Lower lobe of right lung (tissue), 2 donors: ENCODE data around the gene TEPSIN. TPM values are rescaled to one million over a fixed set of nuclear protein-coding genes. Genes with fewer than 3 reads are reported as not detected.
A peak's percentile ranks its signal among the peaks of the same experiment; 100 is the strongest.

ENCODE experiments used
- ATAC-seq, 2 donors: fragments of 200-7000 bp; cut with Tn5 transposase; one replicate each; pipeline ENCODE4 v1.9.1; 2020 to 2022; ENCODE audit warnings: mild to moderate bottlenecking in 2 of 2, moderate library complexity in 2 of 2
- DNase-seq: peaks from one replicate; pipeline ENCODE4 v3.0.0-alpha.2; 2020
- H3K27ac ChIP-seq: fragments of 200-600 bp; one replicate; pipeline ENCODE4 v1.8.0; 2022
- H3K27me3 ChIP-seq: fragments of 200-600 bp; one replicate; pipeline ENCODE4 v1.8.0; 2022; ENCODE audit warnings: low read depth
- H3K36me3 ChIP-seq: fragments of 200-600 bp; one replicate; pipeline ENCODE4 v1.8.0; 2022; ENCODE audit warnings: mild to moderate bottlenecking
- H3K4me1 ChIP-seq: fragments of 200-600 bp; one replicate; pipeline ENCODE4 v1.8.0; 2022
- H3K4me3 ChIP-seq: fragments of 200-600 bp; one replicate; pipeline ENCODE4 v1.8.0; 2022; ENCODE audit warnings: mild to moderate bottlenecking
- H3K9me3 ChIP-seq: fragments of 200-600 bp; one replicate; pipeline ENCODE4 v1.8.0; 2022
- CTCF ChIP-seq: fragments of 200-600 bp; IDR thresholded peaks from one replicate; pipeline ENCODE4 v1.8.0; 2022; ENCODE audit warnings: antibody characterized with exemption, mild to moderate bottlenecking
- intact Hi-C: fragments of 100-400 bp; cut with DNase I; formaldehyde crosslinking; loops from one replicate; pipeline ENCODE4 v1.11.0; 2022
- total RNA-seq: library from RNA; stranded (reverse); fragmentation: NEBNext Ultra II Directional; extraction: Animal tissue kit (Norgen Biotek cat#: 25700); gene quantifications from one replicate; pipeline ENCODE4 v1.2.1, GENCODE V29; 2021
- donor health status: DM: no; HTN: yes; CAD: no; lungs with severe emphysema.

The TEPSIN gene
- total RNA-seq, 1 donor from 2014 or later: 43.2 TPM

- Histone ChIP-seq H3K4me1 (peaks cover 20% of the 10 kb centered on the region), H3K36me3 (peaks cover 12% of the 10 kb centered on the region), H3K27me3 (no peaks in the 10 kb centered on the region), H3K9me3 (no peaks in the 10 kb centered on the region), H3K4me3 (no peak overlapping the region), H3K27ac (no peak overlapping the region)
- intact Hi-C loops: no loop called here
- no peak for ATAC-seq
- no peak for DNase-seq
- TF ChIP-seq CTCF: no peak
Measured at GRCh38 chr17:81199482-81199830, 39.4 kb downstream of the TEPSIN start.

- Histone ChIP-seq H3K4me1 (peaks cover 20% of the 10 kb centered on the region), H3K36me3 (peaks cover 12% of the 10 kb centered on the region), H3K9me3 (no peaks in the 10 kb centered on the region), H3K4me3 (no peak overlapping the region), H3K27me3 (no peaks in the 10 kb centered on the region), H3K27ac (no peak overlapping the region)
- ATAC-seq: no peak
- TF ChIP-seq CTCF: no peak
- intact Hi-C loops: no loop called here
- DNase-seq: no peak
Measured at GRCh38 chr17:81198826-81199481, 39.9 kb downstream of the TEPSIN start.

GRCh38 chr17:81197831-81198490 is 40.9 kb downstream of the TEPSIN start:
- ATAC-seq (no peak), DNase-seq (no peak)
- Histone ChIP-seq H3K4me3 (peak overlapping the region; percentile 20), H3K9me3 (no peaks in the 10 kb centered on the region), H3K27me3 (no peaks in the 10 kb centered on the region), H3K27ac (no peak overlapping the region), H3K36me3 (peaks cover 12% of the 10 kb centered on the region), H3K4me1 (peaks cover 20% of the 10 kb centered on the region)
- intact Hi-C loops: no loop called here
- no peak for TF ChIP-seq CTCF

- intact Hi-C loops: no loop called here
- Histone ChIP-seq H3K36me3 (peaks cover 12% of the 10 kb centered on the region), H3K27me3 (no peaks in the 10 kb centered on the region), H3K27ac (no peak overlapping the region), H3K9me3 (no peaks in the 10 kb centered on the region), H3K4me1 (peaks cover 20% of the 10 kb centered on the region), H3K4me3 (peak overlapping the region; percentile 20)
- no peak for TF ChIP-seq CTCF
- ATAC-seq (no peak), DNase-seq (no peak)
Measured at GRCh38 chr17:81197409-81197795, 41.5 kb downstream of the TEPSIN start.

GRCh38 chr17:81196505-81197408 is 42.1 kb downstream of the TEPSIN start:
- H3K27ac ChIP-seq: no peak overlapping the region
- TF ChIP-seq CTCF: no peak
- peaks cover 12% of the 10 kb centered on the region for H3K36me3 ChIP-seq
- intact Hi-C loops: no loop called here
- peaks cover 20% of the 10 kb centered on the region for H3K4me1 ChIP-seq
- no peaks in the 10 kb centered on the region for H3K27me3 ChIP-seq
- no peak for DNase-seq
- peak overlapping the region; percentile 20 for H3K4me3 ChIP-seq
- ATAC-seq: no peak
- no peaks in the 10 kb centered on the region for H3K9me3 ChIP-seq
